HG02840 (cell line): ENCODE measurements around the gene TECR.
"Not testable (repeated sequence)": the region's sequence is repeated elsewhere in the genome, so short reads cannot be mapped to it uniquely, and the experiment has no call there.

ENCODE experiments used
- ATAC-seq: cut with Tn5 transposase; IDR thresholded peaks from one replicate; pipeline ENCODE4 v1.9.1; 2021; ENCODE audit warnings: mild to moderate bottlenecking, moderate library complexity, moderate number of reproducible peaks; ENCODE audit not compliant: unreplicated experiment, low FRiP score

Gene TECR

GRCh38 chr19:14559916-14560775, 30.8 kb downstream of the TECR start:
- ATAC-seq, result no peak

GRCh38 chr19:14560776-14561108, 31.3 kb downstream of the TECR start:
- ATAC-seq, result no peak

GRCh38 chr19:14561249-14561648, 31.9 kb downstream of the TECR start:
- no peak for ATAC-seq

GRCh38 chr19:14561847-14562351, 32.5 kb downstream of the TECR start:
- no peak for ATAC-seq

- ATAC-seq, result no peak
Measured at GRCh38 chr19:14562660-14563589, 33.5 kb downstream of the TECR start.

- no peak for ATAC-seq
Measured at GRCh38 chr19:14563590-14563926, 34.2 kb downstream of the TECR start.

- ATAC-seq, result no peak
Measured at GRCh38 chr19:14563989-14564651, 34.7 kb downstream of the TECR start.

- ATAC-seq, result not testable (repeated sequence)
Measured at GRCh38 chr19:14564652-14565297, 35.4 kb downstream of the TECR start.

GRCh38 chr19:14565298-14565679, 35.9 kb downstream of the TECR start:
- ATAC-seq, result no peak

- no peak for ATAC-seq
Measured at GRCh38 chr19:14565765-14566711, 36.6 kb downstream of the TECR start.

- no peak for ATAC-seq
Measured at GRCh38 chr19:14566712-14567077, 37.3 kb downstream of the TECR start.

- no peak for ATAC-seq
Measured at GRCh38 chr19:14567079-14567478, 37.7 kb downstream of the TECR start.

- no peak for ATAC-seq
Measured at GRCh38 chr19:14570864-14571527, 41.6 kb downstream of the TECR start.

GRCh38 chr19:14571695-14572490, 42.5 kb downstream of the TECR start, which contains the start of gene NDUFB7:
Gene NDUFB7, minus strand, starts transcription at chr19:14572066. Its CDS starts 66 bp downstream, at chr19:14572000.
- ATAC-seq, result peak; percentile 83

- no peak for ATAC-seq
Measured at GRCh38 chr19:14575428-14575980, 46.1 kb downstream of the TECR start.

GRCh38 chr19:14576363-14576762, 47.0 kb downstream of the TECR start:
- ATAC-seq, result no peak

- no peak for ATAC-seq
Measured at GRCh38 chr19:14577264-14577663, 47.9 kb downstream of the TECR start.
